Endometrium (tissue), 2 donors: ENCODE data around the gene FBN1.

Source experiments
- FAIRE-seq: peaks from 2 replicates; lab custom pipeline; 2012; peaks lifted over from hg19 to GRCh38; lab: Jason Lieb, UNC
- donor health status: control.
- donor health status: control.

The FBN1 gene

DNA sequence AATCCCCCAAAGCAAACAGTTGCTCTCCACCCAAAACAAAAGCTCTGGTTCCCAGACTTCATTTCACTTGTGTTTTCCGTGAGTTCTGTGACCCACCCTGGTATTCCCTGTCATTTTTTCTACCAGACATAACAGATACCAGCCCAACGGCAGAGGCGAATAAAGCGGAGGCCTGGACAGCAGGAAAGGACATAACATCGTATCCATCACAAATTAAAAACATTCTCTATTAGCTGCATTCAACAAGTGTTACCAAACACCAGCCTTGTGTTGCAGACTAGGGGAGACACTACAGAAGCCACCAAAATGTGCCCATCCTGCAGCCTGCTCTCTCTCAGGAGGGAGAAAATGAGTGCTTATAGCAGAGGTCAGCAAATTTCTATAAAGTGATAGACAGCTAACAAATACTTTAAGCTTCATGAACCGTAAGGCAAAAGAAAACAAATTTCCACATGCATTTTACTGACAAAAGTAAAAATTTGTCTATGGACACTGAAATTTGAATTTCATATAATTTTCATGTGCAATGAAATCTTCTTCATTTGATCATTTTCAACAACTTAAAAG is 7.1 kb upstream of the FBN1 start:
- FAIRE-seq: no peak

DNA sequence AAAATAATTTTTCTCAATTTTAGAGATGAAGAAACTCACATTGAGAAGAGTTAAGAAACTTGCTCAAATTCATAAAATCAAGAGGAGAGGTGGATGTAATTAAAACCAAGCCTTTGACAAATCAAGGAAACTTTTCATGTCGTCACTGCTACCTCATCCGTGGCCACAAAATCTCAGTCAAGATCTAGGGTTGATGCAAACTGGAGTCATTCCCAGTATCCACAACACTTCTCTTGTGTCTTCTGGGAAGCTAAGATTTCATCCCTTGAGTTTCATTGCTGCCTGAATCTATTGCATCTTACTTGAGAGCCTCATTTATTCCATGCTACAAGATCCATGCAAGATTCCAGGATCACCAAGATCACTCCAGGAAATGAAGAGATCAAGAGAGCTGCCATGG is 5.4 kb upstream of the FBN1 start:
- no peak for FAIRE-seq

DNA sequence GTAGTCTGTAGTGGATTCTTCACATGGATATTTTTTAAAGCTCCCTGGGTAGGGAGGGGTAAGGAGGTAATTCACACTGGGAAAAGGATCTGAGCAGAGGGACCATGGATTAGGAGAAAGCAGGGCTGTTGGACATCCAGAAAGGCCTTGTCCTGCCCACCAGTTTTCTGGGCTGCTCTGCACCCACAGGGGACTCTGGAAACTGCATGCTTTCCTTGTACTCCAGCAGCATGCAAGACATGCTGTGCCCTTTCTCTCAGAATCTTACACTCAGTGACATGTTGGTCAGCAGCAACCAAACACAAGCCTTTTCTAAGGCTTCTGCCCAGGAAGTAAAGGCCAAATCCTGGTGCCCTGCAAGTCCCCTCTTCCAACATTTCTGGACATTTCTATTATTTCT is 2.5 kb upstream of the FBN1 start:
- no peak for FAIRE-seq

DNA sequence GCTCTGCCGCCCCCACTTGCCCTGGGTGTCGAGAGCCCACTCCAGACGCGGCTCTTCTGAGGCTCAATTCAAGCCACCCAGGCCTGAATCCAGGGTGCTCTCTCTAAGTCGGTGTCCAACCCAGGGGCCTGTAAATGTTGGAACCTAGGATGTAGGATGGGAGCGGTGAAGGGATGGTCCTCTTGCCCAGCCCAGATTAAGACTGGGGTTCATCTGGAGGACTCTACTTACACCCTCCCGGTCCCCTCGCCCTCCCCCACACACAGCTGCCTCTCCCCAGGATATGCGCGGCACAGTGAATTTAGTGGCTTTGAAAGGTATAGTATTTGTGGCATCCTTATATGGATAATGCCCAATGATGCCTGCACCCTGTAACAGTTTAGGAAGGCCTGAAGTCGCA is 822 bp upstream of the FBN1 start:
- FAIRE-seq: no peak

DNA sequence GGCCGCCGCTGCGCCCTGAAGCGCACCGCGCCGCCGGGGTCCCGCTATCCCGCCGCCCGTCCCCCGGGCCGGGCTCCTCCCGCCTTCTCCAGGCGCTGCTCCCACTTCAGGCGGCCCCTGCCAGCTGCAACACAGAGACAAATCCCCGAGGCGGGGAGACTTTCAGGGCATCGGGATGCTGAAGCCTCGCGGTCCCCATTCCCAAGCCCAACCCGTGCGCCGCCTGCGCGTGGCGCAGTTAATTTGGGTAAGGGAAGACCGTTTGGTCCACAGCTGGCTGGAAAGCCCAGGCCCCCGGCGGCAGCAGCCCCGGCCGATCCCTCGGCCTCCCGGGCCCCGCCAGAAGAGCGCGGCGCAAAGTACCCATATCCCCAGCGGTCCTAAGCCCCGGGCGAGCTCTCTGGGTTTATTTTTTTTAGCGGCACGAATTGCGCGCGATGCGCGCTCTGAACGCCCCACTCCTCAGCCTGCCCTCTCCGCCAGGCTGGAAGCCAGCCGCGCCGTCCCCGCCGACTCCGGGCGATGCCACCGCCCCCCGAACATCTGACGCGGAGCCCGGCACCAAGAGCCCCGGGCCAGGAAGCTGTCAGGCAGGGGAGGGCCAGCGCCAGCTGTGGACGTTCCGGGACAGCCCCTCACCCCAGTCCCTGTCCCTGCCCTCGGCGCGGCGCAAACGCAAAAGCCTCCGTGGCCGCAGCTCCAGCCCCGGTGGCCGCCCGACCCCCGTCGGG is 517 bp downstream of the FBN1 start:
- no peak for FAIRE-seq

DNA sequence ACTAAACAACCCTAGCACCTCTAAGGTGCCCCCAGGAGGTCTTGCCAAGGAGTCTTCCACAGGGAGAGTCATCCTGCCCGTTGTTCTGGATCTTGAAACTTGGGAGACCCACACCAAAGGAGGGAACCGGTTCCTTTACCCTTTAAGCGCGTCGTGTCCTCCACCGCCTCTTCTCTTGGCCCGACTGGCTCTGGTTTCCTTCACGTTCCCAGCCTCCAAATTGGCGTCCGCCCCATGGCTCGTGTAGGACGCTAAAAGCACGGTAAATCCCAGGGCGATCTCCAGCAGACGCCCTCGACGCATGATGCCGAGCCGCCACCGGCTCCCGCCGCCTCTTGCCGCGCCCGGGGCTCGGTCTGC is 1.1 kb downstream of the FBN1 start:
- FAIRE-seq: no peak

DNA sequence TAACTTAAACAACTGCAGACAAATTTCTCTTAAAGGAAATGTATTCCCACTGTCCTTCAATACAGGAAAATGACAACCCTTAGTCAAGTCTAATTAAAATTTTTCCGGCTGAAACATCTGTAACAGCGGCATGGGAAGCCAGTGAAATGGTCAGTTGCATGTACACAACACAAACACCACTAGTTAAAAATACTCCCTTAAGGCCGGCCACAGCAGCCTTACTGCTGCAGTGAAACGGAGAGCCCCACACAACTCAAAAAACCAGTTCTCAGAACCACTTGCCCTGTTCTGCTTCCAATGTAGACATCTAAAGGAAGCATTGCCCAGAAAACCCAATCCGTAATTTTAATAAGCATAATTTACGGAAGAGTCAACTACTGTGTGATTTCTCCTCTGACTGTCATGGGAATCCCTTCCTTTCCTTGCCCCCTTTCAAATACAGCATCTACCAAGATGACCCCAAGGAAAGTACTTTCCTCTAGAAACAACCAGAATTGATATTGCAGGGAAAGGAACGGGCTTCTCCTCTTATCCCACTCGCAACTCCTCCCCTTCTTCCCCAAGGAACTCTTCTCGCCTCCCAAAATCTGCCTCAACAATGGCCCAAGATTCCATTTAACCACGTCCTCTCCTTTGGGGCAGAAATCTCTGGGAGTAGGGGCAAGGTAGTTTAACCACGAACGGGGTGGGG is 1.6 kb downstream of the FBN1 start:
- no peak for FAIRE-seq

DNA sequence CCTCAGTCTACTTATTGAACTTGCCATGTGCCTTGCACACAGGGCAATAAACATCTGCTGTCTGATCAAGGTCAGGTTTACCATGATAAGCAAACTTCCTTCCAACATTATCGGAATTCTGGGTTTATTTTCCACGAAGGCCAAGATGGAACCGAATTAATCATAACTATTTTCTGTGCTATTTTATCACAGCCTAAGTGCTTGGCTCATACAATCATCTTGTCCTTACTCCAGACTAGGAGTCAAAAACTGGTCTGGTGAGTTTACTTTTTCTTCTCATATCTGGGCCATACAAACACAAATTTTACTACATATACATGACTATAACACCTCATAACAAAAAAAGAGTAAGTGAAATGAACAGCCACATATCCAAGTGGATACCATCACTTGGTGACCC is 2.3 kb downstream of the FBN1 start:
- no peak for FAIRE-seq

DNA sequence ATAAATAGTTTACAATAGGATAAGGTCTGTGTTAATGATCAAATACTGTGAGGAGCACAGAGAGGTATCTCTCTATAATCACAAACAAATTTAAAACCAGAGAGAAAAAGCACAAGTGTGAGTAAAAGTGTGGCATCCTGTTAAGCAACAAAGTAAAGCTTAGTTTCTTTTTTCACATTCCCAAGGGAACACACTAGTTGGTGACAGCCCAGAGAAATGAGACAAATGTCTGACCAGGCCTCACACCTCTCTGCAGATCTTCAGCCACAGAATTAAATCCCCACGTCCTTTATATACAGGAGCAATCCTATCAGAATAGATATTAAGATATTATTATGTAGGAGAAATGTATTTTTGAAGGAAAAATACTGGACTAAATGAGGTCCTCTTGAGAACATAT is 2.7 kb downstream of the FBN1 start:
- no peak for FAIRE-seq

DNA sequence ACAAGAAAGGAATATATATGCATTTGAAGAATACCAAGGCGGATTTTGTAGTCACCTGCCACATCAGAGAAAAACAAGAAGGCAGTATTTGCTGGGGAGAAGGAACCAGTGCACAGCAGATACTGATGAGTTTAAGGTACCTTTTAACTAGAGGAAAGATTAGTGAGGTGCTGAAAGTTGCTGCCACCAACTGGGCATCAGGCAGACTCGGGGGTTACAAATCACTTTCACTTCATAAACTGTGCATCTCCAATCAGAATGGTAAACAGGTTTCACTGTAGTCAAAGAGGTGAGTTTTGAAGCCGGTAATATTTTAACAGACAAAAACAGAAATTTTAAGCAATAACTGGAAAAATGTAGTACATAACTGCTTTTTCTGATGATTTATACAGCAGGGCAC is 4.1 kb downstream of the FBN1 start:
- no peak for FAIRE-seq

DNA sequence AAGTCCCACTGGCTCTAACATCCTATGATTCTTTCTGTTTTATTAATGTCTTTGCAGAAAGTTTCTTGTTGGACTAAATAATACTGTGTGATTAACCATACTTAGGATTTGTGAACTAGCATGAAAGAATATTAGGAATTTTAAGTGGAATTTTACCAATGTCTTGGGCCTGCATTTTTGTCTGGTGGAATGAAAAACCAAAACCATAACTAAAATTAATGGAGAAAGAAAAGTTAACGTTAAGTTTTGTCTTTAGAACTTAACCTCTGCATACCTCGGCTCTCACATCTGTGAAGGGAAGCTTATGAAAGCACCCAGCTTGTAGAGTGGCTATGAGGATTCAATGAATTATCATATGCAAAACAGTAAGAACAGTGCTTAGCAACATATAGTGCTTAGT is 6.5 kb downstream of the FBN1 start:
- FAIRE-seq: no peak

DNA sequence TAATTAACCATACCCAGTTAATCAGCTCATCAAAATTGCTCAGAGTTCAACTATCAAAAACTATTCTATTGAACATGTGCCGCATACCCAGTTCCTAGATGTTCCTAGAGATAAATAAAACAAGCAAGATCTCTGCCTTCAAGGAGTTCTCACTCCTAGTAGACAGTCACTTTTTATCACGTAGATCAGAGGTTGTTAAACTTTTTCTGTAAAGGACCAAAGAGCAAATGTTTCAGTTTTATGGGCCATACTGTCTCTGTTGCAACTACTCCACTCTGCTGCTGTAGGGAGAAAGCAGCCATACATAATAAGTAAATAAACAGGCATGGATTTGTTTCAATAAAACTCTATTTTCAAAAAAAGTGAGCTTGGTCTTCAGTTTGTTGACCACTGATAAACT is 7.9 kb downstream of the FBN1 start:
- FAIRE-seq: no peak

DNA sequence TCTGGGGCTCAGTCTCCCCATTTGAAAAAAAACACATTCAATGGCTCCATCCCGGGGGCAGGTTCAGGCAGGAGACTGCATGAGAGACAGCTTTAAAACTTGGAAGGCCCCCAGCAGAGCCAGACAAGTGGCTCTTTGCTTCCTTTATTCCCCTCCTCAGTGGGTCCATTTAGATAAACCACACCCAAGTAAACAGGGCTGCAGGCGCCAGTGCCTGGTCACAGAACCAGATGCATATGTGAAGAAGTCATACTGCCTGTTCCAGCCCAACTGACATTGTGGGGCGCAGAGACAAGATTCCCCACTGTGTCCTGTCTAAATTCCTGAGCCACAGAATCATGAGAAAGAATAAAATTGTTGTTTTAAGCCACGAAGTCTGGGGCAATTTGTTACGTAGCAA is 9.0 kb downstream of the FBN1 start:
- no peak for FAIRE-seq

DNA sequence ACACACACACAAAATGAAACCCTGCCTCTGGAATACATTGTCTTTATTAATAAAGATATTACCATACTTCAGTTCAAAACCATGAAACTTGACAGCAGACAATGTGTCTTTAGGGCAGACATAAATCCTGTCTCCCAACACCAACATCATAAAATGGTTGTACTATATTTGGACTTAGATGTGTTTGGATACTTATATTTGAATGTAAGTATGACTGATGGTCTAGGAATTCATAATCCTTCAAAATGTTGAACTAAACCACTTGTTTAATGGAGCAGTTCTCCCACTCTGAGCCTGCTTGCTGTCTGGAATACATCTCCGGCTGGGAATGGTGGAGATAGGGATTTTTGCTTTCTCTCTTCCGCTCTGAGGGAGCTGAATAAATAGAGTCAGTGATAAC is 10.6 kb downstream of the FBN1 start:
- no peak for FAIRE-seq

DNA sequence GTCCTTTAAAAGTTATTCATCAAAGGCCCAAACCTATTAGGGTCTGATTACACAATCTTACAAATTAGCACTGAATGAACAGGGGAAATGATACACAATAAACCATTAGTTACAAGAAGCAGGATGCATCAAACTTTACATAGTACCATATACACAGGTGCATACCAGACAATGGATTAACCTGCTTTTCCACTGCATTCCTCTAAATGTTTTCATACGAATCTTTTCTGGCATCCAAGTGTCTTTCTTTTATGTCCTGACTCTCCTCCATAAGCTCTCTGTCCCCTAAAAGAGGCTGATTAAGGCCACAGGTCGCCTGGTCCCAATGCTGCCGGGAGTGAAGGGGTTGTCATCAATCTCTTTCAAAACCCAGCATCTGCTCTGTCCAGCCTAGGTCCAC is 11.4 kb downstream of the FBN1 start:
- FAIRE-seq: no peak

DNA sequence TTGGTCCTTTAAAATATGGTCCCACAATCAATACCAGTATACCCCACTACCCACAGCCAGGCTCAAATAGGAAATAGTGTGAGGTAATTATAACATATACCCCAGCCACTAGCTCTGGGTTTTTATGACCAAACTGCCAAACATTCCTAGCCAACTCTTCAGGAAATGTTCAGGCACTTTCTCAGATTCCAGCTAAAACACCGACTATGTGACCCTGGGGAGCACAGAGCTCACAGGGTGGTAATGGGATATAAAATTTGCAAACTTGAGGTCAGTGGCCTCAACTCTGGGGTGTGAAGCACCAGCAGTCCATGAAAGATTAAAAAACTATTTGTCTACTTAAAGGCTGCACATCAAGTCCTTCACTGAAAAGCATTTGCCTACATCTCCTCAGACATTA is 12.9 kb downstream of the FBN1 start:
- FAIRE-seq: no peak

DNA sequence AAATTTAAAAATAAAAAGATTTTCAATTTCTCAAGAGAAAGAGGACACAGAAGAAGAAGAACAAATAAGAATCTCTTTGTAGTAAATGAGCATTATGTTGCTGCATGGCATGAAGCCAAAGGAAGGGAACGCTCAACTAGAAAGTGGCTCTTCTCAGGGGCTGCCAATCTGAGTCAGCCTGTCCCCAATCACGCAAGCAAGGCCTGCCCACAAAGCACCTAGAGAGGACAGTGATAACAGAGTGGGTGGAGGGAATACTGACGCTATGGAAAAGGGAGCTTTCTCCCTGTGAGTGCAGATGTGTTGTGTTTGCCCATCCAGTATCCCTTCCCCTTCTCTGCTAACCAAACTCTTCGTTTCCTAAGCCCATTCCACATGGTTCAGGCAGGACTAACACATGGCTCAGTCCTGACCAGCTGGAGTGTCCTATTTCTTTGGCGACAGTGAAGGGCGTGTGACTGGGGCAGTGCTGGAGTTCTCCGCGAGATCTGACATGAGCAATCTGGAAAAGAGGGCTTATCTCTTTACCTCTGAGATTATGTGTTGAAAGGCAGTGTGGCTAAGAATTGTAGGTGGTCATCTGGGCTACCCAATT is 14.2 kb downstream of the FBN1 start:
- FAIRE-seq: no peak

DNA sequence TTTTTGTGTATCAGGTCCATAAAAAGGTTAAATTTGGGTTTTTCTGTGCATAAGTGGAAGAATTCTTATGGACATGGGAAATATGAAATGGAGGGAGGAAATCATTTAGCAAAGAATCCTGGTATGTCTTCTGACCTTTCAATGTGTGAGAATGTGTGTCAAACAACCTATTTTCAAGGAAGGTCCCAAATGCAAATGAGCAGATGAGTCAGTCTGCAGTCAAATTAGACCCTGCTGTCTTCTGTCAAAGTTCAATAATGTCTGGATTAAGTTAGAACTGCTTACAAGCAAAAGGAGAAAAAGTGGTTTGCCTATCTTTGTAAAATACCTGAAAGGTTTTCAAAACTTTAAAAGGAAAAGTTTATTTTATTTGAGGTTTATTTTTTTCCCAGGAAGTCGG is 15.3 kb downstream of the FBN1 start:
- no peak for FAIRE-seq

DNA sequence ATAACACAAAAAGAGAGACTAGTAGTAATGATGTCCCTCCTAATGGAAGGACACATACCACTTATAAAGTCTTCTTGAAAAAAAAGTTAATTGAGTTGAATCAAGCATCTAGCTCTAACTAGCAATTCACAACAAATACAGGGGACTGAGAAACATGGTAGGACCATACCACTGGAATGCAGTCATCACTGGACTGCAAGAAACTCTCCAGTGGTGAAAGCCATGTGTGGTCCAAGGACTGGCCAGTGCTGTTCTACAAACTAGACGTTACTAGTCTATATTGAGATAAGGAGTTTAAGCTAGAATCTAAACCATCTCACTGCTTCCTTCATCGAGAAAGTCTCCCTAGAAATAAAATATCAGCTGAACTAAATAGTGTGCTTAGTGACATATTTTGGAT is 16.7 kb downstream of the FBN1 start:
- FAIRE-seq: no peak

DNA sequence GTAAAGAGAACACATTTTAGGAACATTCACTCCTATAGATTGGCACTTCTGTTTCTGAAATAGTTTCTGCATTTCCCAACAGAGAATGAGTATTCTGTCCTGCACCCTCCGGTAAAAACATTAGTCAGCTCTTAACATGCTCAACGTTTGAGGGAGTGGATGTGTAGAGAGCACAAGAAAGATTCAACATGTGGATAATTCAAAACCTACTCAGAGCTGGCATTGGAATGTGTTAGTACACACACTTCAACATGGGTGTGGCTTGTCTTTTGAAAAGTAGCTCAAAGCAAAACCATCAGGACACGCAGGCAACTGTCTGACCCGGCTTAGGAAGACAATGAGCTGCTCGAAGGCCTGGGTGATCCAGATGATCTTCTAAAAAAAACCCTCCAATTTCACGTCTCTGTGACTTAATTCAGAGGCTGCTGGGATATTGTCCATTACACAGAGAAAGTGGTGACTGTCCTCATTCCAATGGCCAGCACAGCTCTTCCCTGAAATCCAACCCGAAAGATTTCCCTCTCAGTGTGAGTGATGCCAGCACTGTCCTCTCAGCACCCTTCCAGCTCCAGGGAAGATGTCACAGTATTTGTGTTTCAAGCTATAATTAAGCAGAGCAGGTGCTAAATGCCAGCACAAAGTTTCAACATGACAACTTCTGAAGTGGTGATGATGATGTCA is 18.1 kb downstream of the FBN1 start:
- no peak for FAIRE-seq

DNA sequence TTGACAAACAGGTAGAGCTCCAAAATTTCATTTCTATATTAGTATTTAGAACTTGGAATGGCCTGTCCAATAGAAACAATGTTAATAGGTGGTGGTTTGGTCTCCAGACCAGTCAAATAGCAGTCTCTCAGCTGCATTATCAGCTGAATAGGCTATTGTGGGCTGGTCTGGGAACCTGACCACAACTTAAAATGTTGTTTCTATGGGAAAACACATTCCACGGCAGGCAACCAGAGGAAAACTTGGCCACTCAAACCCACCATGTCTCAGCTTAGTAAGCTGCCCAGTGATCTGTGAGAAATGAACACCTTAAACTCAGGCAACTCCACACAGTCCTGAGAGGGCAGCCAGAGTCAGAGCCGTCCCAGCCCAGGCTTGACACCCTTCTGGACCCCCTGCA is 20.4 kb downstream of the FBN1 start:
- FAIRE-seq: no peak

DNA sequence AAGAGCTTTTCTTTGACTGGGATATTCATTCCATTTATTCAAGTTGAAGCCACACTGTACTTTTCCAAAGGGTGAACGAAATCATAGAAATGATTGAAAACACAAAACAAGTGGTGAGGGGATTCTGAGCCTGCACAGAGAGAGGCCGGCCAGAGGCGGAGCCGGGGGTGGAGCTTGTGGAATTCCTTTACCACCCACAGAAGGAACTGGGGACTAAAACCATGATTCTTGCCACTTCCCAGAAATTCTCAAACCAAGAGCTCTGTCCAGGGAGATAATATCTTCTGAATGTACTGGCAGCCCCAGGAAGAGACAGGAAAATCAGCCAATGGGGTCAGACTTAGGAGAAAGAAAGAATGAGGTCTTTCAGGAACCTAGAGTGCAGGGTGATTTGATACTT is 20.8 kb downstream of the FBN1 start:
- FAIRE-seq: no peak

DNA sequence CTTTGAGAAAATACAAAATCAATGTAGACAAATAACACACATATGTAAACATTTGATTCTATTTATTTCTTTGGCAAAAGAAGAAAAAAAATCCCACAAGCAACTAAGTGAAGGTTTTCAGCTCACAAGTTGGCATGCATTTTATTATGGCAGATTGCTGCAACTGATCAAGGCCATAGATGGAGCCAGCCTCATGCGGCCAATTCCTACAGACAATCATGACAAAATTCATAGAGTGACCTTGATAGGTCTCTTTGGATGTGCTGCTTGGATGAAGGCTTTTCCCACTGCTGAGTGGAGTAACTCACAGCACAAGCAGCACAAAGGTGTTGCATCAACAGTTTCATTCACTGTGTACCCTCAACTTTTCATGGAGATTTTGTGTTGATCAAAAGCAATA is 22.1 kb downstream of the FBN1 start:
- no peak for FAIRE-seq
